ENCODE results near the gene CD58.

CD58 gene

GRCh38 chr1:116586741-116587143, 15.9 kb upstream of the CD58 start:
- H3K4me3 ChIP-seq (ENCODE audit: insufficient read depth, low read length, poor library complexity, severe bottlenecking) = no peak overlapping the region
- H3K27me3 ChIP-seq (ENCODE audit: low read length) = no peaks in the 10 kb centered on the region
- no peaks in the 10 kb centered on the region for H3F3A ChIP-seq (ENCODE audit: insufficient read depth)
- H3K9me3 ChIP-seq (ENCODE audit: insufficient read depth, low read length) = no peaks in the 10 kb centered on the region
- no peaks in the 10 kb centered on the region for H3K9me2 ChIP-seq (replicated peaks; ENCODE audit: insufficient read depth, low read length)
- H4K20me1 ChIP-seq (ENCODE audit: low read depth, low read length) = no peaks in the 10 kb centered on the region
- no peak overlapping the region for H3K4me2 ChIP-seq (ENCODE audit: low read depth, low read length, poor library complexity, severe bottlenecking)
- H3K27ac ChIP-seq (ENCODE audit: low read depth, low read length) = no peak overlapping the region
- no peak for TF ChIP-seq CTCF (IDR thresholded peaks at IDR 0.05; ENCODE audit: insufficient read depth, low read length, poor library complexity, severe bottlenecking)
- no peak for TF ChIP-seq EZH2phosphoT487 (conservative IDR thresholded peaks at IDR 0.05; ENCODE audit: low read length)
- no peak overlapping the region for H3K9ac ChIP-seq (ENCODE audit: low read length)
- H3K79me2 ChIP-seq (ENCODE audit: insufficient read depth, low read length) = no peaks in the 10 kb centered on the region
- H3K36me3 ChIP-seq (ENCODE audit: low read length) = no peaks in the 10 kb centered on the region
- H2AFZ ChIP-seq (ENCODE audit: low read depth, low read length, severe bottlenecking) = no peak overlapping the region

GRCh38 chr1:116585886-116586285, 15.1 kb upstream of the CD58 start:
- Histone ChIP-seq H3K79me2 (ENCODE audit: insufficient read depth, low read length) (no peaks in the 10 kb centered on the region), H3K4me2 (ENCODE audit: low read depth, low read length, poor library complexity, severe bottlenecking) (no peak overlapping the region), H3K27ac (ENCODE audit: low read depth, low read length) (no peak overlapping the region), H3K4me3 (ENCODE audit: insufficient read depth, low read length, poor library complexity, severe bottlenecking) (no peak overlapping the region), H4K20me1 (ENCODE audit: low read depth, low read length) (no peaks in the 10 kb centered on the region), H3K9ac (ENCODE audit: low read length) (no peak overlapping the region), H2AFZ (ENCODE audit: low read depth, low read length, severe bottlenecking) (no peak overlapping the region), H3K9me3 (ENCODE audit: insufficient read depth, low read length) (no peaks in the 10 kb centered on the region), H3K36me3 (ENCODE audit: low read length) (no peaks in the 10 kb centered on the region), H3K9me2 (replicated peaks; ENCODE audit: insufficient read depth, low read length) (no peaks in the 10 kb centered on the region), H3K27me3 (ENCODE audit: low read length) (no peaks in the 10 kb centered on the region), H3F3A (ENCODE audit: insufficient read depth) (no peaks in the 10 kb centered on the region)
- no peak for TF ChIP-seq CTCF (IDR thresholded peaks at IDR 0.05; ENCODE audit: insufficient read depth, low read length, poor library complexity, severe bottlenecking)
- TF ChIP-seq EZH2phosphoT487 (conservative IDR thresholded peaks at IDR 0.05; ENCODE audit: low read length) = no peak

GRCh38 chr1:116581323-116581885, 10.6 kb upstream of the CD58 start:
- Histone ChIP-seq H3F3A (ENCODE audit: insufficient read depth) (no peaks in the 10 kb centered on the region), H4K20me1 (ENCODE audit: low read depth, low read length) (no peaks in the 10 kb centered on the region), H3K79me2 (ENCODE audit: insufficient read depth, low read length) (no peaks in the 10 kb centered on the region), H3K27me3 (ENCODE audit: low read length) (no peaks in the 10 kb centered on the region), H3K27ac (ENCODE audit: low read depth, low read length) (no peak overlapping the region), H2AFZ (ENCODE audit: low read depth, low read length, severe bottlenecking) (no peak overlapping the region), H3K9ac (ENCODE audit: low read length) (no peak overlapping the region), H3K9me3 (ENCODE audit: insufficient read depth, low read length) (no peaks in the 10 kb centered on the region), H3K4me2 (ENCODE audit: low read depth, low read length, poor library complexity, severe bottlenecking) (no peak overlapping the region), H3K4me3 (ENCODE audit: insufficient read depth, low read length, poor library complexity, severe bottlenecking) (no peak overlapping the region), H3K9me2 (replicated peaks; ENCODE audit: insufficient read depth, low read length) (no peaks in the 10 kb centered on the region), H3K36me3 (ENCODE audit: low read length) (no peaks in the 10 kb centered on the region)
- TF ChIP-seq EZH2phosphoT487 (conservative IDR thresholded peaks at IDR 0.05; ENCODE audit: low read length) (no peak), CTCF (IDR thresholded peaks at IDR 0.05; ENCODE audit: insufficient read depth, low read length, poor library complexity, severe bottlenecking) (no peak)
